Liver (tissue), 9 donors: Measurements from ENCODE around the gene STIM2. TPM values are rescaled to one million over a fixed set of nuclear protein-coding genes. Genes with fewer than 3 reads are reported as not detected.
A peak's percentile ranks its signal among the peaks of the same experiment; 100 is the strongest.

Source experiments
- DNase-seq: peaks from one replicate; pipeline ENCODE4 v3.0.0-alpha.2; 2017; ENCODE audit warnings: low spot score
- H3K27ac ChIP-seq, 2 donors: one replicate each; pipeline ENCODE4 v1.7.0; 2013; ENCODE audit warnings: inconsistent platforms in 2 of 2, low read length in 2 of 2, control low read depth in 1 of 2, low read depth in 1 of 2, mild to moderate bottlenecking in 1 of 2
- H3K27me3 ChIP-seq, 4 donors: one replicate each; pipeline versions ENCODE4 v1.6.1 to v1.7.0; 2013; ENCODE audit warnings: low read length in 3 of 4, inconsistent platforms in 1 of 4, mild to moderate bottlenecking in 1 of 4, moderate library complexity in 1 of 4; ENCODE audit not compliant: control insufficient read depth in 4 of 4, insufficient read depth in 4 of 4
- H3K36me3 ChIP-seq, 4 donors: one replicate each; pipeline versions ENCODE4 v1.6.1 to v1.7.0; 2013; ENCODE audit warnings: low read length in 3 of 4, mild to moderate bottlenecking in 3 of 4, low read depth in 1 of 4, moderate library complexity in 1 of 4; ENCODE audit not compliant: control insufficient read depth in 4 of 4, insufficient read depth in 3 of 4
- H3K4me1 ChIP-seq, 4 donors: one replicate each; pipeline versions ENCODE4 v1.6.1 to v1.7.0; 2013; ENCODE audit warnings: low read length in 3 of 4, mild to moderate bottlenecking in 3 of 4, moderate library complexity in 1 of 4; ENCODE audit not compliant: control insufficient read depth in 4 of 4, insufficient read depth in 4 of 4
- H3K4me3 ChIP-seq, 3 donors: one replicate each; pipeline versions ENCODE4 v1.6.1 to v1.7.0; 2013; ENCODE audit warnings: low read length in 3 of 3, control low read depth in 1 of 3, low read depth in 1 of 3, mild to moderate bottlenecking in 1 of 3
- H3K9ac ChIP-seq, 2 donors: one replicate each; pipeline ENCODE4 v1.7.0; 2013; ENCODE audit warnings: low read length in 2 of 2, mild to moderate bottlenecking in 2 of 2, moderate library complexity in 2 of 2, control low read depth in 1 of 2, low read depth in 1 of 2
- H3K9me3 ChIP-seq, 4 donors: one replicate each; pipeline versions ENCODE4 v1.6.1 to v1.7.0; 2013; ENCODE audit warnings: low read length in 3 of 4; ENCODE audit not compliant: control insufficient read depth in 4 of 4
- FOXA2 ChIP-seq: IDR thresholded peaks from 2 replicates; pipeline ENCODE4 v1.6.1; 2016; ENCODE audit warnings: antibody characterized with exemption
- GABPA ChIP-seq, 2 donors: IDR thresholded peaks in 1 of 2; conservative IDR thresholded peaks in 1 of 2; 2 replicates each; pipeline ENCODE4 v1.6.1; 2016; ENCODE audit warnings: antibody characterized with exemption in 2 of 2, mild to moderate bottlenecking in 1 of 2, moderate library complexity in 1 of 2
- HNF4A ChIP-seq, 2 donors: conservative IDR thresholded peaks; 2 replicates each; pipeline ENCODE4 v1.6.1; 2016; ENCODE audit warnings: antibody characterized with exemption in 2 of 2, mild to moderate bottlenecking in 2 of 2
- HNF4G ChIP-seq: IDR thresholded peaks from 2 replicates; pipeline ENCODE4 v1.6.1; 2016; ENCODE audit warnings: antibody characterized with exemption
- JUND ChIP-seq, 2 donors: IDR thresholded peaks; 2 replicates each; pipeline ENCODE4 v1.6.1; 2016; ENCODE audit warnings: antibody characterized with exemption in 2 of 2
- RAD21 ChIP-seq, 2 donors: IDR thresholded peaks; 2 replicates each; pipeline ENCODE4 v1.6.1; 2016; ENCODE audit warnings: antibody characterized with exemption in 2 of 2, mild to moderate bottlenecking in 2 of 2
- SP1 ChIP-seq: IDR thresholded peaks from 2 replicates; pipeline ENCODE4 v1.6.1; 2018; ENCODE audit warnings: antibody characterized with exemption, mild to moderate bottlenecking
- YY1 ChIP-seq: IDR thresholded peaks from 2 replicates; pipeline ENCODE4 v1.6.1; 2016; ENCODE audit warnings: antibody characterized with exemption, mild to moderate bottlenecking
- WGBS: extraction: QIAGEN DNeasy Blood & Tissue Kit; methylation state at CpG from one replicate; pipeline ENCODE4 v1.1.7; 2013; 5-methylcytosine and 5-hydroxymethylcytosine counted together
- polyA plus RNA-seq, 2 donors: library from polyadenylated mRNA; stranded (reverse) in 1 of 2; unstranded in 1 of 2; fragments of 200-250 nt in 1 of 2; fragments of >200 nt in 1 of 2; fragmentation: Nextera tagmentation in 1 of 2; extraction: Ambion mirVana in 1 of 2; gene quantifications; one replicate each; pipeline versions ENCODE4 v1.2.1 to v1.2.3, GENCODE V29; 2013 to 2015
- total RNA-seq, 2 donors: library from RNA; depleted of rRNA; stranded (reverse); fragments of >200 nt; gene quantifications; one replicate each; pipeline ENCODE4 v1.2.3, GENCODE V29; 2014
- TF ChIP-seq, protein P1 (sequence below): IDR thresholded peaks from 2 replicates; pipeline ENCODE4 v1.6.1; 2016; ENCODE audit warnings: antibody characterized with exemption
- TF ChIP-seq, protein P2 (sequence below): IDR thresholded peaks from 2 replicates; pipeline ENCODE4 v1.6.1; 2016; ENCODE audit warnings: antibody characterized with exemption, mild to moderate bottlenecking
- donor health status: healthy.
- donor health status: healthy.
- donor health status: healthy.
- donor health status: healthy.
- donor health status: healthy.

The STIM2 gene
- total and polyA plus RNA-seq, 4 donors: 5.4 to 11.1 (median 6.9) TPM

DNA sequence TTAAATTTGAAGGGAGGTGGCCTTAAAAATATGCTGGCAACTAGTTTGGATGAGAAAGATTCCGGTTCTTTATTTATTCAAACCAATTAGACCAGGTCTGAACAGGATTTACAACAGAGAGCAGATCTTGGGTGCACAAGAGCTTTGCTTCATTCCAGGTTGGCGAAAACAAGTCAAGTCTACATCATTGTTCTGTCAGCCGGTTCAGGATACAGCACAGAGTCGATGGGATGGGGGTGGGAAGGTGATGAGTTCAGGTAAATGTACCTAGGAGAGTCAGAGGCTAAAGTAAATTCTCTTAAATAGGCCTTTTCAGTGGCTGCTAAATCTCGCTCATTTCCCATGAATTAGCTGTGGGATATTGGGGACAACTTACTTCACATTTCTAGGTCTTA lies 882 bp upstream of the STIM2 start (continued):
- TF ChIP-seq, protein P1, sequence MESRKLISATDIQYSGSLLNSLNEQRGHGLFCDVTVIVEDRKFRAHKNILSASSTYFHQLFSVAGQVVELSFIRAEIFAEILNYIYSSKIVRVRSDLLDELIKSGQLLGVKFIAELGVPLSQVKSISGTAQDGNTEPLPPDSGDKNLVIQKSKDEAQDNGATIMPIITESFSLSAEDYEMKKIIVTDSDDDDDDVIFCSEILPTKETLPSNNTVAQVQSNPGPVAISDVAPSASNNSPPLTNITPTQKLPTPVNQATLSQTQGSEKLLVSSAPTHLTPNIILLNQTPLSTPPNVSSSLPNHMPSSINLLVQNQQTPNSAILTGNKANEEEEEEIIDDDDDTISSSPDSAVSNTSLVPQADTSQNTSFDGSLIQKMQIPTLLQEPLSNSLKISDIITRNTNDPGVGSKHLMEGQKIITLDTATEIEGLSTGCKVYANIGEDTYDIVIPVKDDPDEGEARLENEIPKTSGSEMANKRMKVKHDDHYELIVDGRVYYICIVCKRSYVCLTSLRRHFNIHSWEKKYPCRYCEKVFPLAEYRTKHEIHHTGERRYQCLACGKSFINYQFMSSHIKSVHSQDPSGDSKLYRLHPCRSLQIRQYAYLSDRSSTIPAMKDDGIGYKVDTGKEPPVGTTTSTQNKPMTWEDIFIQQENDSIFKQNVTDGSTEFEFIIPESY: no peak
- TF ChIP-seq YY1: no peak
- no peak for TF ChIP-seq JUND (IDR thresholded peaks at IDR 0.05)
- no peak for TF ChIP-seq GABPA (IDR thresholded peaks at IDR 0.05 in 1 of 2, conservative IDR thresholded peaks at IDR 0.05 in 1 of 2)

DNA sequence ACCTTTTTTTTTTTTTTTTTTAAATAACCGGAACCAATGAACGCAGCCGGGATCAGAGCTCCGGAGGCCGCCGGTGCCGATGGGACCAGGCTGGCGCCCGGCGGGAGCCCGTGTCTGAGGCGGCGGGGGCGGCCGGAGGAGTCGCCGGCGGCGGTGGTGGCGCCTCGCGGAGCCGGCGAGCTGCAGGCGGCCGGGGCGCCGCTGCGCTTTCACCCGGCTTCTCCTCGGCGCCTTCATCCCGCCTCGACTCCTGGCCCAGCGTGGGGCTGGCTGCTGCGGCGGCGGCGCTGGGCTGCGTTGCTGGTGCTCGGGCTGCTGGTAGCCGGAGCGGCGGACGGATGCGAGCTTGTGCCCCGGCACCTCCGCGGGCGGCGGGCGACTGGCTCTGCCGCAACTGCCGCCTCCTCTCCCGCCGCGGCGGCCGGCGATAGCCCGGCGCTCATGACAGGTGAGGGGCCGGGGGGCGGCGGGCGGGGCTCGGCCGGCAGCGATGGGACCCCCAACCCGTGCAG lies 337 bp downstream of the STIM2 start:
- WGBS: under 1% methylated on average over 70 of the region's 70 CpGs
- peak; percentile 56 for DNase-seq
- Histone ChIP-seq H3K27ac (peak overlapping the region; percentile 94 to 95), H3K27me3 (no peaks in the 10 kb centered on the region), H3K9ac (peak overlapping the region in 1 of 2 donors; percentile 45), H3K4me3 (peak overlapping the region; percentile 78 to 99 (median 80)), H3K36me3 (no peaks in the 10 kb centered on the region), H3K9me3 (no peaks in the 10 kb centered on the region), H3K4me1 (peaks cover 5 to 57% (median 29%) of the 10 kb centered on the region in 4 donors)
- TF ChIP-seq HNF4G: no peak

DNA sequence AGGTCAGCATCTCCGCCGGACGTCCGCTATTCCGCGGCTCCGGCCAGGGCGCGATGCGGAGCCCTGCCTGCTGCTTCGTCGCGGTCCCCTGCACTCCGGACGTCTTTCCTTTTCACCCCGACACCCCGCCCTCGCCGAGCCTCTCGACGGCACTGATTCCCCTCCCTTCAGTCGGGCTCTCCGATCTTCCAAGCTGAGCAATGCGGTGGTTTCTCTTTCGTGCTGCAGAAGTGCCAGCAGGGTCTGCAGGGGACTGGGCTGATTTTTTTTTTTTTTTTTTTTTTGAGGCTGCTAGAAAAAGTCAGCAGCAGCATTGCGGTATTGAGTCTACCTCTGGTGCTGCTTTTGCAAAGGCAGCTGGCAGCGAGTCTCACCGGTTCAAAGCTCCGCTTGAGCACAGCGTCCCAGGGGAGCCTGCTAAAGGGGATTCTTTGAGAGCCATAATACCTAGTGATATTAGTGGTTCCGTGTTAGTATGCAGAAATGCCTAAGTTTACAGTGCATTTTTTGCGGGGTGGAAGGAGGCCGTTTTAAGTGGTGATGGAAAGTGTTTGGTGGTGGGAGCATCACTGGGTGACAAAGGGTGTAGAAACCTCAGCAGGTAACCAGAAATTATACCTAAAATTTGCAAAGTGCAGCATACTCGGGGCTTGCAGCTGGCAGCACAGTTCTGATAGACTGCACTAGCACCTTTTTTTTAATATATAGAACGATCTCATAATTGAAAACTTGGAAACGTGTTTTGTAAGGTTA lies 969 bp downstream of the STIM2 start:
- DNase-seq: peak; percentile 68
- no peaks in the 10 kb centered on the region for H3K27me3 ChIP-seq
- H3K27ac ChIP-seq: peak overlapping the region; percentile 94 to 95
- H3K9me3 ChIP-seq: no peaks in the 10 kb centered on the region
- peaks cover 5 to 57% (median 29%) of the 10 kb centered on the region in 4 donors for H3K4me1 ChIP-seq
- TF ChIP-seq YY1 (peak; percentile 47), RAD21 (IDR thresholded peaks at IDR 0.05) (peak; percentile 17 to 57), HNF4A (conservative IDR thresholded peaks at IDR 0.05) (no peak), SP1 (no peak), FOXA2 (no peak)
- TF ChIP-seq, protein P2, sequence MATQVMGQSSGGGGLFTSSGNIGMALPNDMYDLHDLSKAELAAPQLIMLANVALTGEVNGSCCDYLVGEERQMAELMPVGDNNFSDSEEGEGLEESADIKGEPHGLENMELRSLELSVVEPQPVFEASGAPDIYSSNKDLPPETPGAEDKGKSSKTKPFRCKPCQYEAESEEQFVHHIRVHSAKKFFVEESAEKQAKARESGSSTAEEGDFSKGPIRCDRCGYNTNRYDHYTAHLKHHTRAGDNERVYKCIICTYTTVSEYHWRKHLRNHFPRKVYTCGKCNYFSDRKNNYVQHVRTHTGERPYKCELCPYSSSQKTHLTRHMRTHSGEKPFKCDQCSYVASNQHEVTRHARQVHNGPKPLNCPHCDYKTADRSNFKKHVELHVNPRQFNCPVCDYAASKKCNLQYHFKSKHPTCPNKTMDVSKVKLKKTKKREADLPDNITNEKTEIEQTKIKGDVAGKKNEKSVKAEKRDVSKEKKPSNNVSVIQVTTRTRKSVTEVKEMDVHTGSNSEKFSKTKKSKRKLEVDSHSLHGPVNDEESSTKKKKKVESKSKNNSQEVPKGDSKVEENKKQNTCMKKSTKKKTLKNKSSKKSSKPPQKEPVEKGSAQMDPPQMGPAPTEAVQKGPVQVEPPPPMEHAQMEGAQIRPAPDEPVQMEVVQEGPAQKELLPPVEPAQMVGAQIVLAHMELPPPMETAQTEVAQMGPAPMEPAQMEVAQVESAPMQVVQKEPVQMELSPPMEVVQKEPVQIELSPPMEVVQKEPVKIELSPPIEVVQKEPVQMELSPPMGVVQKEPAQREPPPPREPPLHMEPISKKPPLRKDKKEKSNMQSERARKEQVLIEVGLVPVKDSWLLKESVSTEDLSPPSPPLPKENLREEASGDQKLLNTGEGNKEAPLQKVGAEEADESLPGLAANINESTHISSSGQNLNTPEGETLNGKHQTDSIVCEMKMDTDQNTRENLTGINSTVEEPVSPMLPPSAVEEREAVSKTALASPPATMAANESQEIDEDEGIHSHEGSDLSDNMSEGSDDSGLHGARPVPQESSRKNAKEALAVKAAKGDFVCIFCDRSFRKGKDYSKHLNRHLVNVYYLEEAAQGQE: peak; percentile 48
- peak overlapping the region; percentile 45 to 83 for H3K9ac ChIP-seq
- H3K4me3 ChIP-seq: peak overlapping the region; percentile 78 to 99 (median 80)
- no peaks in the 10 kb centered on the region for H3K36me3 ChIP-seq
- WGBS: under 1% methylated on average over 36 of the region's 36 CpGs
